Measurements from ENCODE around the gene APOL3. TPM values are rescaled to one million over a fixed set of nuclear protein-coding genes. Genes with fewer than 3 reads are reported as not detected.
"Not testable (repeated sequence)": the region's sequence is repeated elsewhere in the genome, so short reads cannot be mapped to it uniquely, and the experiment has no call there.

Gene APOL3
- total RNA-seq, 4 donors from 2014 or later: 14.8 to 98.2 (median 16.5) TPM

GRCh38 chr22:36204632-36205015 is 44.1 kb upstream of the APOL3 start:
- Histone ChIP-seq H3K27me3 (no peaks in the 10 kb centered on the region), H3K36me3 (no peaks in the 10 kb centered on the region), H3K9me3 (no peaks in the 10 kb centered on the region), H3K4me1 (peaks cover 0 to 11% (median 0%) of the 10 kb centered on the region in 4 donors), H3K27ac (peak overlapping the region in 1 of 4 donors; percentile 64), H3K4me3 (peak overlapping the region in 1 of 4 donors; percentile 34)
- peak in 1 of 3 donors; percentile 61 for DNase-seq
- TF ChIP-seq POLR2A (IDR thresholded peaks at IDR 0.05): no peak
- TF ChIP-seq, protein P1, sequence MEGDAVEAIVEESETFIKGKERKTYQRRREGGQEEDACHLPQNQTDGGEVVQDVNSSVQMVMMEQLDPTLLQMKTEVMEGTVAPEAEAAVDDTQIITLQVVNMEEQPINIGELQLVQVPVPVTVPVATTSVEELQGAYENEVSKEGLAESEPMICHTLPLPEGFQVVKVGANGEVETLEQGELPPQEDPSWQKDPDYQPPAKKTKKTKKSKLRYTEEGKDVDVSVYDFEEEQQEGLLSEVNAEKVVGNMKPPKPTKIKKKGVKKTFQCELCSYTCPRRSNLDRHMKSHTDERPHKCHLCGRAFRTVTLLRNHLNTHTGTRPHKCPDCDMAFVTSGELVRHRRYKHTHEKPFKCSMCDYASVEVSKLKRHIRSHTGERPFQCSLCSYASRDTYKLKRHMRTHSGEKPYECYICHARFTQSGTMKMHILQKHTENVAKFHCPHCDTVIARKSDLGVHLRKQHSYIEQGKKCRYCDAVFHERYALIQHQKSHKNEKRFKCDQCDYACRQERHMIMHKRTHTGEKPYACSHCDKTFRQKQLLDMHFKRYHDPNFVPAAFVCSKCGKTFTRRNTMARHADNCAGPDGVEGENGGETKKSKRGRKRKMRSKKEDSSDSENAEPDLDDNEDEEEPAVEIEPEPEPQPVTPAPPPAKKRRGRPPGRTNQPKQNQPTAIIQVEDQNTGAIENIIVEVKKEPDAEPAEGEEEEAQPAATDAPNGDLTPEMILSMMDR (IDR thresholded peaks at IDR 0.05): peak in 1 of 6 experiments; percentile 8

- DNase-seq: no peak
- peak overlapping the region in 1 of 4 donors; percentile 34 for H3K4me3 ChIP-seq
- TF ChIP-seq, protein P1 (IDR thresholded peaks at IDR 0.05): no peak
- TF ChIP-seq POLR2A (IDR thresholded peaks at IDR 0.05): no peak
- no peaks in the 10 kb centered on the region for H3K27me3 ChIP-seq
- H3K4me1 ChIP-seq: peaks cover 0 to 11% (median 0%) of the 10 kb centered on the region in 4 donors
- H3K9me3 ChIP-seq: no peaks in the 10 kb centered on the region
- no peaks in the 10 kb centered on the region for H3K36me3 ChIP-seq
- H3K27ac ChIP-seq: peak overlapping the region in 1 of 4 donors; percentile 64
Measured at GRCh38 chr22:36204001-36204631, 43.6 kb upstream of the APOL3 start.

GRCh38 chr22:36203441-36203840 is 42.9 kb upstream of the APOL3 start:
- not testable (repeated sequence) for H3K9me3 ChIP-seq, H3K27me3 ChIP-seq, H3K4me3 ChIP-seq, DNase-seq, H3K36me3 ChIP-seq
- Histone ChIP-seq H3K4me1 (peaks cover 0 to 11% (median 0%) of the 10 kb centered on the region in 4 donors), H3K27ac (peak overlapping the region in 1 of 4 donors; percentile 25)

GRCh38 chr22:36202906-36203305 is 42.4 kb upstream of the APOL3 start:
- H3K36me3 ChIP-seq, DNase-seq, H3K9me3 ChIP-seq, H3K27me3 ChIP-seq: not testable (repeated sequence)
- TF ChIP-seq, protein P1 (IDR thresholded peaks at IDR 0.05): peak in 2 of 6 experiments; percentile 10 to 28
- peak overlapping the region in 1 of 4 donors; percentile 27 for H3K4me3 ChIP-seq
- H3K4me1 ChIP-seq: peaks cover 0 to 11% (median 0%) of the 10 kb centered on the region in 4 donors
- H3K27ac ChIP-seq: peak overlapping the region in 1 of 4 donors; percentile 25

DNA sequence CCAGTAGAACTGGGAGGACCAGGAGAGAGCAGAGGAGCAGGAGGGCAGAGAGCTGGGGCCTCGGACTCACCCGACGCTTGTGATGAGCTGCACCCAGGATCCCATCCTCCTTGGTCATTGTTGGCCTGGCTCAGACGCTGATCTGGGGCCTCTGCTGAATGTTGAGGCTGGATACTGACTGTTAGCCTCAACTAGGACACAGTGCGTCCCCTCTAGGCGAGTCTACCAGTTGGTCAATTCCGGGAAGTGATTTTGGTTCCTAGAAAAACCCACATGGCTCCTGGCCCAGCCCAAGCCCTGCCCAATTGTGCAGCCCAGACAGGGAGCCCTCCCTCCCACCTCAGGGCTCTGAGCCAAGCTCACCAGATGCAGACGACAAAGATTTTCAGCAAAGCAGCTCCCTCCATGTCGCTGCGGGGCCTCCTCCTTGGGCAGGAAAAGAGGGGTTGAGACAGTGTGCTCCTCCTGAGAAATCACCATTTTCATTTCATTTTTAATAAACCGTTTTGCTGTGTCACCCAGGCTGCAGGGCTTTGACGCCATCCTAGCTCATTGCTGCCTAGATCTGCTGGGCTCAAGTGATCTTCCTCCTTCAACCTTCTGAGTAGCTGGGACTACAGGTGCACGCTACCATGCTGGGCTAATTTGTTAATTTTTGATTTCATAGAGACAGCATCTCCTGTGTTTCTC is 41.2 kb upstream of the APOL3 start, which contains the start of gene APOL4:
Gene APOL4 (minus strand): TSS at position 180 of the 690 bp plus-strand sequence. CDS start 75 bp downstream, at position 105.
- Histone ChIP-seq H3K27me3 (no peaks in the 10 kb centered on the region), H3K27ac (peak within 1 kb of the TSS in 2 of 4 donors; percentile 9 to 50), H3K9me3 (no peaks in the 10 kb centered on the region), H3K36me3 (no peaks in the 10 kb centered on the region), H3K4me3 (peak within 1 kb of the TSS in 1 of 4 donors; percentile 19), H3K4me1 (peaks cover 0 to 11% (median 0%) of the 10 kb centered on the region in 4 donors)
- TF ChIP-seq, protein P1 (IDR thresholded peaks at IDR 0.05): no peak
- no peak for TF ChIP-seq POLR2A (IDR thresholded peaks at IDR 0.05)
- DNase-seq: peak in 1 of 3 donors; percentile 69

DNA sequence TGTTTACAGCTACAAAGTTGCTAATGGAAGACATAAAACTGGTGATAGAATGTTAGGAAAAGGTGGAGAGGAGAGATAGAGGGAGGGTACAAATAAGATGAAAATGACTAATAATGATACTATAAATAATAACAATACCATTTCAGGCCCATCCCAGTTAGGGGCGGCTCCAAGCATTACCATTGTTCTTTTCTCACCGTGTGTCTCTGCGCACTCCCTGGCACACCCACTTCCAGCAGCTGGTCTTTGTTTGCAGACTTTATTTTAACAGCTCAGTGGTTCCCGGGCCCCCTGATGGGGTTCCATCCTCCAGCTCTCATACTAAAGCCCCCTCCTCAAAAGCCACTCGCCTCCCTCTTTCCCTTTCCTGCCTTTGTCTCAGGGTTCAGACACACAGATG is 40.5 kb upstream of the APOL3 start:
- Histone ChIP-seq H3K27ac (peak overlapping the region in 2 of 4 donors; percentile 9 to 50), H3K4me1 (peaks cover 0 to 15% (median 0%) of the 10 kb centered on the region in 4 donors)
- not testable (repeated sequence) for DNase-seq, H3K9me3 ChIP-seq, H3K36me3 ChIP-seq, H3K27me3 ChIP-seq, H3K4me3 ChIP-seq

All from Peyer's patch (tissue), 4 donors.